ENCODE results near the gene SYNGAP1. TPM values are rescaled to one million over a fixed set of nuclear protein-coding genes. Genes with fewer than 3 reads are reported as not detected.
"Not testable (repeated sequence)": the region's sequence is repeated elsewhere in the genome, so short reads cannot be mapped to it uniquely, and the experiment has no call there.

SYNGAP1 gene
- 10 to 100 TPM in 1 of 2 donors, 1 to 10 TPM in 1; 4.1 to 18.2 TPM for polyA plus RNA-seq

DNA sequence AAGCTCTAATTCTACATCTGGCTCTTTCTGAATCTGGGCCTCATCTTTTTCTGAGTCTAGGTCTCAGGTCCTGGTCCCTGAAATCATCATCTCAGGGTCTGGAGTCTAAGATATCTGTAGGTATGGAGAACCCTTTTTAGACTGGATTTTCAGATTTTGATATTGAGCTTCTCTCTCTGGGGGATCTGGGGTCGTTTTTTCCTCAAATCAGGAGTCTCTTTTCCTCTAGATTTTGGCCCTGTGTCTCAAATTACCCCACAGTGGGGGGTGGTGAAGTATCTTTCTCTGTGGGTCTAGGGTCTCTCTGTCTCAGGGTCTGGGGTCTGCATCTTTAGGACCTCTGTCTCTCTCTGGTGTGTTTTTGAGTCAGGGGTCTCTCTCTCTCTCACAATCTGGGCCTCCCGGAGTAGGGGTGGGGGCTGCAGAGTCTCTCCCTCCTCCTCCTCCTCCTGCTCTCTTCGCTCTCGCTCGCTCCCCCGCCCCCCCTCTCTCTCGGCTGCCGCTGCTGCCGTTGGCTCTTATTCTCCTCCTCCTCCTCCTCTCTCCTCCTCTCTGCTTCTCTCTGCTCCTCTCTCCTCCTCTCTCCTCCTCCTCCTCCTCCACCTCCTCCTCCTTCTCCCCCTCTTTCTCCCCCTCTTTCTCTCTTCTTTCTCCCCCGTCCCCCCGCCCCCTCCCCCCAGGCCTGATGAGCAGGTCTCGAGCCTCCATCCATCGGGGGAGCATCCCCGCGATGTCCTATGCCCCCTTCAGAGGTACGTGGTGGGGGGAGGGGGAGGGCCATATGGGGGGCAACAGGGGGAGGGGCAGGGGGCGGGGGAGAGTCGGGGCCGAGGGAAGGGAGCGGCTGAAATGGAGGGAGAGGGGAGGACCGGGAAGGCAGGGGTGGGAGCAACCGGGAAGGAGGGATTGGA, at the start of gene SYNGAP1:
Gene SYNGAP1 (plus strand): TSS at position 486 of the 911 bp plus-strand sequence. CDS start 200 bp downstream, at position 686.
- Histone ChIP-seq H3K9me3 (ENCODE audit: control insufficient read depth in 2 of 2, insufficient read depth in 1 of 2, low read depth in 1 of 2, low read length in 1 of 2) (no peaks in the 10 kb centered on the region), H3K27ac (ENCODE audit: low read depth in 2 of 2, low read length in 1 of 2) (peak within 1 kb of the TSS; percentile 61 to 94), H3K4me3 (ENCODE audit: low read depth in 1 of 2, low read length in 2 of 2) (no peak within 1 kb of the TSS), H3K27me3 (ENCODE audit: control insufficient read depth in 1 of 2, insufficient read depth in 2 of 2, low read length in 2 of 2) (no peaks in the 10 kb centered on the region), H3K4me1 (ENCODE audit: control insufficient read depth in 2 of 2, insufficient read depth in 2 of 2, low read length in 1 of 2) (peaks cover 0 to 11% of the 10 kb centered on the region in 2 donors), H3K36me3 (ENCODE audit: control insufficient read depth in 2 of 2, insufficient read depth in 2 of 2, low read length in 1 of 2) (peaks cover 5 to 8% of the 10 kb centered on the region in 2 donors)
- WGBS, 2 donors, result 3 to 4% methylated on average over 19 to 21 of the region's 22 CpGs

DNA sequence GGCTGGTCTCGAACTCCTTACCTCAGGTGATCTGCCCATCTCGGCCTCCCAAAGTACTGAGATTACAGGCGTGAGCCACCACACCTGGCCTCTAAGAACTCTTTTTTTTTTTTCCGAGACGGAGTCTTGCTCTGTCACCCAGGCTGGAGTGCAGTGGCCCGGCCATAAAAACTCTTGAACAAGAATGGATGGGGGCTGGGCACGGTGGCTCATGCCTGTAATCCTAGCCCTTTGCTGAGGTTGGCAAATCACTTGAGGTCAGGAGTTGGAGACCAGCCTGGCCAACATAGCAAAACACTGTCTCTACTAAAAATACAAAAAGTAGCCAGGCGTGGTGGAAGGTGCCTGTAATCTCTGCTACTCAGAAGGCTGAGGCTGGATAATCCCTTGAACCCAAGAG, 48.0 kb upstream of the SYNGAP1 start:
- H3K4me1 ChIP-seq (ENCODE audit: control insufficient read depth in 2 of 2, insufficient read depth in 2 of 2, low read length in 1 of 2); H3K27me3 ChIP-seq (ENCODE audit: control insufficient read depth in 1 of 2, insufficient read depth in 2 of 2, low read length in 2 of 2); H3K9me3 ChIP-seq (ENCODE audit: control insufficient read depth in 2 of 2, insufficient read depth in 1 of 2, low read depth in 1 of 2, low read length in 1 of 2); H3K4me3 ChIP-seq (ENCODE audit: low read depth in 1 of 2, low read length in 2 of 2); H3K36me3 ChIP-seq (ENCODE audit: control insufficient read depth in 2 of 2, insufficient read depth in 2 of 2, low read length in 1 of 2); H3K27ac ChIP-seq (ENCODE audit: low read depth in 2 of 2, low read length in 1 of 2): not testable (repeated sequence)
- WGBS, 2 donors, result 91 to 94% methylated on average over 8 of the region's 8 CpGs

DNA sequence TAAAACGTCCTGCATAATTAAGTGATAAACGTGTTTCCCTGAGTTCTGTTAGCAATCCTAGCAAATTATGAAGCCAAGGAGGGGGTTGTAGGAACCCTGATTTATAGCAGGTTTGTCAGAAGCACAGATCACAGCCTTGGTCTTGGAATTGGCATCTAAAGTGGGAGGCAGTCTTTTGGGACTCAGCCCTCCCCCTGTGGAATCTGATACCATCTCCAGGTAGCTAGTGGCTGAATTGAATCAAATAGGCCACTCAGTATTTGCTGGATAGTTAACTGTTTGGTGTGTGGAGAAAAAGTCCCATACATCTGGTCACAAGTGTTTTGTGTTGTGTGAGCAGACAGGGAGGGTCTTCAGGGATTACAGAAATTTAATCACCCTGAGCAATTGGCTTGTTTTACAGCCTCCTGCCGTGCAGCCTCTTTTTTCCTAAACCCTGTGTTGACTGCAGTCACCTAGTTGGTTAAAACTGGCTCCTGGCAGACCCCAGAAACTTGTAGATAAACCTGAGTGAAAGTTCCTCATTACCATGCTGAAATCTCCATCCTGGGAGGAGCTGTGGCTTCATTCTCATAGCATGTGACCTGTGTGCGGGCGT, 47.2 kb upstream of the SYNGAP1 start:
- WGBS, 2 donors, result 57 to 64% methylated on average over 5 of the region's 5 CpGs
- Histone ChIP-seq H3K4me3 (ENCODE audit: low read depth in 1 of 2, low read length in 2 of 2) (no peak overlapping the region), H3K36me3 (ENCODE audit: control insufficient read depth in 2 of 2, insufficient read depth in 2 of 2, low read length in 1 of 2) (no peaks in the 10 kb centered on the region), H3K4me1 (ENCODE audit: control insufficient read depth in 2 of 2, insufficient read depth in 2 of 2, low read length in 1 of 2) (no peaks in the 10 kb centered on the region), H3K27me3 (ENCODE audit: control insufficient read depth in 1 of 2, insufficient read depth in 2 of 2, low read length in 2 of 2) (no peaks in the 10 kb centered on the region), H3K9me3 (ENCODE audit: control insufficient read depth in 2 of 2, insufficient read depth in 1 of 2, low read depth in 1 of 2, low read length in 1 of 2) (no peaks in the 10 kb centered on the region), H3K27ac (ENCODE audit: low read depth in 2 of 2, low read length in 1 of 2) (no peak overlapping the region)

DNA sequence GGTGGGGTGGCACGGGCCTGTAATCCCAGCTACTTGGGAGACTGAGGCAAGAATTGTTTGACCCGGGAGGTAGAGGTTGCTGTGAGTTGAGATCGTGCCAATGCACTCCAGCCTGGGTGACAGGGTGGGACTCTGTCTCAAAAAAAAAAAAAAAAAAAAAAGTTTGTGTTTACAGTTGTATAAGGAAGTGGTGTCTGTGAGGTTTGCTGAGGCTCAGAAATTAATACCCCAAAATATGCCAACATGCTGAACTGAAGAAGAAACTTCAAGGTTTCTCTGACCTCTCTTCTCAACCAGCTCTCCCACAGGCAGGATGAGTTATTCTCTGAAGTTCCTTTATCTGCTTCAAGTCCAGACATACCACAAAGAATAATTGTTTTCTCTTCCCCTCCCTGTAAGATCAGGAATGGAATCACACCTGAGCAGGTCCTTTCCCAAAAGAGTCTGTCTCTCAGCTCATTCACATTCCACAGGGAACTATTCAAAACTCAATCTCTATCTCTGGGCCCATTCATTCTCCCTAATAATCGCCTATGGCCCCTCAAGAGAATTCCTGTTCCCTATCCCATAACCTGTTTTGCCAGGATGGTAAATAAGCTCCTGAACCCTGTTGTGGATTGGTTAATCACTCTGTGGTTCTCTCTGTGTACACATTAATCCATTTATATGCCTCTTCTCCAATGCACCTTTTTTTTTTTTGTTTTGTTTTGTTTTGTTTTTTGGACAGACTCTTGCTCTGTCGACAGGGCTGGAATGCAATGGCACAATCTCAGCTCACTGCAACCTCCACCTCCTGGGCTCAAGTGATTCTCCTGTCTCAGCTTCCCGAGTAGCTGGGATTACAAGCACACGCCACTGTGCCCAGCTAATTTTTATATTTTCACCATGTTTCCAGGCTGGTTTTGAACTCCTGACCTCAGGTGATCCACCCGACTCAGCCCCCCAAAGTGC, 45.6 kb upstream of the SYNGAP1 start:
- 50 to 61% methylated on average over 8 of the region's 8 CpGs for WGBS, 2 donors
- Histone ChIP-seq H3K9me3 (ENCODE audit: control insufficient read depth in 2 of 2, insufficient read depth in 1 of 2, low read depth in 1 of 2, low read length in 1 of 2) (no peaks in the 10 kb centered on the region), H3K4me3 (ENCODE audit: low read depth in 1 of 2, low read length in 2 of 2) (no peak overlapping the region), H3K36me3 (ENCODE audit: control insufficient read depth in 2 of 2, insufficient read depth in 2 of 2, low read length in 1 of 2) (no peaks in the 10 kb centered on the region), H3K4me1 (ENCODE audit: control insufficient read depth in 2 of 2, insufficient read depth in 2 of 2, low read length in 1 of 2) (no peaks in the 10 kb centered on the region), H3K27ac (ENCODE audit: low read depth in 2 of 2, low read length in 1 of 2) (peak overlapping the region; percentile 57 to 66), H3K27me3 (ENCODE audit: control insufficient read depth in 1 of 2, insufficient read depth in 2 of 2, low read length in 2 of 2) (no peaks in the 10 kb centered on the region)

- no peak overlapping the region for H3K4me3 ChIP-seq (ENCODE audit: low read depth in 1 of 2, low read length in 2 of 2)
- peak overlapping the region; percentile 66 to 71 for H3K27ac ChIP-seq (ENCODE audit: low read depth in 2 of 2, low read length in 1 of 2)
- no peaks in the 10 kb centered on the region for H3K27me3 ChIP-seq (ENCODE audit: control insufficient read depth in 1 of 2, insufficient read depth in 2 of 2, low read length in 2 of 2)
- 14 to 20% methylated on average over 9 of the region's 9 CpGs for WGBS, 2 donors
- H3K36me3 ChIP-seq (ENCODE audit: control insufficient read depth in 2 of 2, insufficient read depth in 2 of 2, low read length in 1 of 2), result no peaks in the 10 kb centered on the region
- no peaks in the 10 kb centered on the region for H3K4me1 ChIP-seq (ENCODE audit: control insufficient read depth in 2 of 2, insufficient read depth in 2 of 2, low read length in 1 of 2)
- H3K9me3 ChIP-seq (ENCODE audit: control insufficient read depth in 2 of 2, insufficient read depth in 1 of 2, low read depth in 1 of 2, low read length in 1 of 2), result no peaks in the 10 kb centered on the region
Observed at GRCh38 chr6:33375143-33375671, 44.7 kb upstream of the SYNGAP1 start.

DNA sequence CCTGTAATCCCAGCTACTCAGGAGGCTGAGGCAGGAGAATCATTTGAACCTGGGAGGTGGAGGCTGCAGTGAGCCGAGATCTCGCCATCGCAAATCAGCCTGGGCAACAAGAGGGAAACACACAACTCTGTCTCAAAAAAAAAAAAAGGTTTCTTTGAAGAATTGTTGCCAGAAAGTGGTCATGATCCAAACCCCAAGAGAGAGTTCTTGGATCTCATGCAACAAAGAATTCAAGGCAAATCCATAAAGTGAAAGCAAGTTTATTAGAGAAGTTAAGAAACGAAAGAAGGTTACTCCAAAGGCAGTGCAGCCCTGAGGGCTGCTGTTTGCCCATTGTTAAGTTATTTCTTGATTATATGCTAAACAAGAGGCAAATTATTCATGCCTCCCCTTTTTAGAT, 42.7 kb upstream of the SYNGAP1 start:
- WGBS, 2 donors, result 81 to 83% methylated on average over 4 of the region's 4 CpGs

DNA sequence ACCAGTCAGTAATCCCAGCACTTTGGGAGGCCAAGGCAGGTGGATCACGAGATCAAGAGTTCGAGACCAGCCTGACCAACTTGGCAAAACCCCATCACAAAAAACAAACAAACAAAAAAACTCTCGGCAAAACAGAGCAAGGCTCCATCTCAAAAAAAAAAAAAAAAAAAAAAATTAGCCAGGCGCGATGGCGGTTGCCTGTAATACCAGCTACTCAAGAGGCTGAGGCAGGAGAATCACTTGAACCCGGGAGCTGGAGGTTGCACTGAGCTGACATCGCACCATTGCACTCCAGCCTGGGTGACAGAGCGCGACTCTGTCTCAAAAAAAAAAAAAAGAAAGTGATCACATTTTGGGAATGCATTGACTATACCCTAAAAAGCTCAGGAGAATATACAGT, 40.7 kb upstream of the SYNGAP1 start:
- H3K4me3 ChIP-seq (ENCODE audit: low read depth in 1 of 2, low read length in 2 of 2); H3K27me3 ChIP-seq (ENCODE audit: control insufficient read depth in 1 of 2, insufficient read depth in 2 of 2, low read length in 2 of 2); H3K9me3 ChIP-seq (ENCODE audit: control insufficient read depth in 2 of 2, insufficient read depth in 1 of 2, low read depth in 1 of 2, low read length in 1 of 2); H3K27ac ChIP-seq (ENCODE audit: low read depth in 2 of 2, low read length in 1 of 2); H3K4me1 ChIP-seq (ENCODE audit: control insufficient read depth in 2 of 2, insufficient read depth in 2 of 2, low read length in 1 of 2); H3K36me3 ChIP-seq (ENCODE audit: control insufficient read depth in 2 of 2, insufficient read depth in 2 of 2, low read length in 1 of 2): not testable (repeated sequence)
- WGBS, 2 donors, result 94% methylated on average over 10 of the region's 10 CpGs

More for the DNA sequence above, 42.7 kb upstream of the SYNGAP1 start:
- no peak overlapping the region for H3K4me3 ChIP-seq (ENCODE audit: low read depth in 1 of 2, low read length in 2 of 2)
- no peaks in the 10 kb centered on the region for H3K9me3 ChIP-seq (ENCODE audit: control insufficient read depth in 2 of 2, insufficient read depth in 1 of 2, low read depth in 1 of 2, low read length in 1 of 2)
- no peak overlapping the region for H3K27ac ChIP-seq (ENCODE audit: low read depth in 2 of 2, low read length in 1 of 2)
- no peaks in the 10 kb centered on the region for H3K27me3 ChIP-seq (ENCODE audit: control insufficient read depth in 1 of 2, insufficient read depth in 2 of 2, low read length in 2 of 2)
- H3K36me3 ChIP-seq (ENCODE audit: control insufficient read depth in 2 of 2, insufficient read depth in 2 of 2, low read length in 1 of 2), result no peaks in the 10 kb centered on the region
- no peaks in the 10 kb centered on the region for H3K4me1 ChIP-seq (ENCODE audit: control insufficient read depth in 2 of 2, insufficient read depth in 2 of 2, low read length in 1 of 2)

GRCh38 chr6:33380272-33380981, 39.4 kb upstream of the SYNGAP1 start:
- Histone ChIP-seq H3K27ac (ENCODE audit: low read depth in 2 of 2, low read length in 1 of 2) (peak overlapping the region in 1 of 2 donors; percentile 41), H3K36me3 (ENCODE audit: control insufficient read depth in 2 of 2, insufficient read depth in 2 of 2, low read length in 1 of 2) (no peaks in the 10 kb centered on the region)
- 62 to 75% methylated on average over 2 of the region's 2 CpGs for WGBS, 2 donors

More at GRCh38 chr6:33380272-33380981, 39.4 kb upstream of the SYNGAP1 start:
- Histone ChIP-seq H3K4me1 (ENCODE audit: control insufficient read depth in 2 of 2, insufficient read depth in 2 of 2, low read length in 1 of 2) (no peaks in the 10 kb centered on the region), H3K9me3 (ENCODE audit: control insufficient read depth in 2 of 2, insufficient read depth in 1 of 2, low read depth in 1 of 2, low read length in 1 of 2) (no peaks in the 10 kb centered on the region), H3K4me3 (ENCODE audit: low read depth in 1 of 2, low read length in 2 of 2) (no peak overlapping the region), H3K27me3 (ENCODE audit: control insufficient read depth in 1 of 2, insufficient read depth in 2 of 2, low read length in 2 of 2) (no peaks in the 10 kb centered on the region)

All from esophagus (tissue), 2 donors.